Measurements from ENCODE around the gene YKT6.
A peak's percentile ranks its signal among the peaks of the same experiment; 100 is the strongest.
"Not testable (repeated sequence)": the region's sequence is repeated elsewhere in the genome, so short reads cannot be mapped to it uniquely, and the experiment has no call there.

YKT6 gene

GRCh38 chr7:44200699-44201461 lies at the start of gene YKT6:
Gene YKT6 (plus strand): TSS chr7:44200978. CDS start chr7:44201136, 158 bp downstream.
- peak; percentile 62 for DNase-seq (ENCODE audit: low read depth)

GRCh38 chr7:44151956-44152355 lies 48.8 kb upstream of the YKT6 start:
- no peak for DNase-seq (ENCODE audit: low read depth)

- no peak for DNase-seq (ENCODE audit: low read depth)
Observed at GRCh38 chr7:44152971-44153947, 47.5 kb upstream of the YKT6 start.

GRCh38 chr7:44153948-44154335 lies 46.8 kb upstream of the YKT6 start:
- no peak for DNase-seq (ENCODE audit: low read depth)

GRCh38 chr7:44154703-44155102 lies 46.1 kb upstream of the YKT6 start:
- DNase-seq (ENCODE audit: low read depth): no peak

- no peak for DNase-seq (ENCODE audit: low read depth)
Observed at GRCh38 chr7:44155191-44156185, 45.3 kb upstream of the YKT6 start.

- no peak for DNase-seq (ENCODE audit: low read depth)
Observed at GRCh38 chr7:44156453-44157010, 44.2 kb upstream of the YKT6 start.

- DNase-seq (ENCODE audit: low read depth): no peak
Observed at GRCh38 chr7:44157116-44158080, 43.4 kb upstream of the YKT6 start.

- no peak for DNase-seq (ENCODE audit: low read depth)
Observed at GRCh38 chr7:44158096-44158872, 42.5 kb upstream of the YKT6 start.

- no peak for DNase-seq (ENCODE audit: low read depth)
Observed at GRCh38 chr7:44158873-44159631, 41.7 kb upstream of the YKT6 start.

- DNase-seq (ENCODE audit: low read depth): no peak
Observed at GRCh38 chr7:44159824-44160630, 40.8 kb upstream of the YKT6 start.

GRCh38 chr7:44161371-44161770 lies 39.4 kb upstream of the YKT6 start:
- no peak for DNase-seq (ENCODE audit: low read depth)

GRCh38 chr7:44162179-44162578 lies 38.6 kb upstream of the YKT6 start:
- no peak for DNase-seq (ENCODE audit: low read depth)

GRCh38 chr7:44162785-44163395 lies 37.9 kb upstream of the YKT6 start:
- DNase-seq (ENCODE audit: low read depth): no peak

- DNase-seq (ENCODE audit: low read depth): peak; percentile 93
Observed at GRCh38 chr7:44163591-44163990, 37.2 kb upstream of the YKT6 start.

GRCh38 chr7:44167920-44168319 lies 32.9 kb upstream of the YKT6 start:
- no peak for DNase-seq (ENCODE audit: low read depth)

- DNase-seq (ENCODE audit: low read depth): not testable (repeated sequence)
Observed at GRCh38 chr7:44171901-44172300, 28.9 kb upstream of the YKT6 start.
